AG09309 (cell line): ENCODE measurements around the gene ADAP1.
"Not testable (repeated sequence)": the region's sequence is repeated elsewhere in the genome, so short reads cannot be mapped to it uniquely, and the experiment has no call there.

ENCODE experiments used
- DNase-seq: peaks from one replicate; pipeline ENCODE4 v3.0.0-alpha.2; 2010; ENCODE audit warnings: low read depth
- H3K4me3 ChIP-seq: 2 replicates; pipeline ENCODE4 v1.5.1; 2011; ENCODE audit warnings: mild to moderate bottlenecking, low read depth, low read length, moderate library complexity; ENCODE audit not compliant: control insufficient read depth
- CTCF ChIP-seq: IDR thresholded peaks from 2 replicates; pipeline ENCODE4 v1.5.1; 2011; ENCODE audit warnings: mild to moderate bottlenecking, low read depth, low read length, inconsistent platforms; ENCODE audit not compliant: insufficient read depth, control insufficient read depth; ENCODE audit errors: missing control alignments

Gene ADAP1, protein sequence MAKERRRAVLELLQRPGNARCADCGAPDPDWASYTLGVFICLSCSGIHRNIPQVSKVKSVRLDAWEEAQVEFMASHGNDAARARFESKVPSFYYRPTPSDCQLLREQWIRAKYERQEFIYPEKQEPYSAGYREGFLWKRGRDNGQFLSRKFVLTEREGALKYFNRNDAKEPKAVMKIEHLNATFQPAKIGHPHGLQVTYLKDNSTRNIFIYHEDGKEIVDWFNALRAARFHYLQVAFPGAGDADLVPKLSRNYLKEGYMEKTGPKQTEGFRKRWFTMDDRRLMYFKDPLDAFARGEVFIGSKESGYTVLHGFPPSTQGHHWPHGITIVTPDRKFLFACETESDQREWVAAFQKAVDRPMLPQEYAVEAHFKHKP

GRCh38 chr7:954330-955238 is at the start of gene ADAP1:
Gene ADAP1, minus strand, starts transcription at chr7:954680. Its CDS starts 203 bp downstream, at chr7:954477.
- no peak for DNase-seq
- no peak for TF ChIP-seq CTCF
- H3K4me3 ChIP-seq, result no peak within 1 kb of the TSS; the same call in none of the 2 replicates

GRCh38 chr7:1002445-1002844 is 48.0 kb upstream of the ADAP1 start:
- not testable (repeated sequence) for DNase-seq, H3K4me3 ChIP-seq

GRCh38 chr7:1002026-1002425 is 47.5 kb upstream of the ADAP1 start:
- H3K4me3 ChIP-seq, DNase-seq: not testable (repeated sequence)

DNA sequence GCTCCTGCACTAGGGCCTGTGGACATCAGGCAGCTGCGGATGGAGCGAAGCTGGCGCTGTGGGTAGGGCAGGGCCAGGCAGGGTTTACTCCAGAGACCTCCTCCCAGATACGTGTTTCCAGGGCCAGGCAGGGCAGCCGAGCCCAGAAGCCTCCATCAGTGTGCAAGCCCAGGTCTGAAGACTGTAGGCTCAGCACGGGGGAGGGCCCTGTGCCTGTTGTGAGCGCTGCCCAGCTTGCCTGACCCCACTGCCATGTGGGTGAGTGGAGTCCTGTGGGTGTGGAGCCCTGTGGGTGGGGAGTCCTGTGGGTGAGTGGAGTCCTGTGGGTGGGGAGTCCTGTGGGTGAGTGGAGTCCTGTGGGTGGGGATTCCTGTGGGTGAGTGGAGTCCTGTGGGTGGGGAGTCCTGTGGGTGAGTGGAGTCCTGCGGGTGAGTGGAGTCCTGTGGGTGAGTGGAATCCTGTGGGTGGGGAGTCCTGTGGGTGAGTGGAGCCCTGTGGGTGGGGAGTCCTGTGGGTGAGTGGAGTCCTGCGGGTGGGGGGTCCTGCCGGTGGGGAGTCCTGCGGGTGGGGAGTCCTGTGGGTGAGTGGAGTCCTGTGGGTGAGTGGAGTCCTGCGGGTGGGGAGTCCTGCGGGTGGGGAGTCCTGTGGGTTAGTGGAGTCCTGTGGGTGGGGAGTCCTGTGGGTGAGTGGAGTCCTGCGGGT is 46.7 kb upstream of the ADAP1 start:
- not testable (repeated sequence) for H3K4me3 ChIP-seq, DNase-seq

GRCh38 chr7:999941-1000935 is 45.8 kb upstream of the ADAP1 start:
- no peak for DNase-seq
- no peak for TF ChIP-seq CTCF
- H3K4me3 ChIP-seq, result no peak overlapping the region

DNA sequence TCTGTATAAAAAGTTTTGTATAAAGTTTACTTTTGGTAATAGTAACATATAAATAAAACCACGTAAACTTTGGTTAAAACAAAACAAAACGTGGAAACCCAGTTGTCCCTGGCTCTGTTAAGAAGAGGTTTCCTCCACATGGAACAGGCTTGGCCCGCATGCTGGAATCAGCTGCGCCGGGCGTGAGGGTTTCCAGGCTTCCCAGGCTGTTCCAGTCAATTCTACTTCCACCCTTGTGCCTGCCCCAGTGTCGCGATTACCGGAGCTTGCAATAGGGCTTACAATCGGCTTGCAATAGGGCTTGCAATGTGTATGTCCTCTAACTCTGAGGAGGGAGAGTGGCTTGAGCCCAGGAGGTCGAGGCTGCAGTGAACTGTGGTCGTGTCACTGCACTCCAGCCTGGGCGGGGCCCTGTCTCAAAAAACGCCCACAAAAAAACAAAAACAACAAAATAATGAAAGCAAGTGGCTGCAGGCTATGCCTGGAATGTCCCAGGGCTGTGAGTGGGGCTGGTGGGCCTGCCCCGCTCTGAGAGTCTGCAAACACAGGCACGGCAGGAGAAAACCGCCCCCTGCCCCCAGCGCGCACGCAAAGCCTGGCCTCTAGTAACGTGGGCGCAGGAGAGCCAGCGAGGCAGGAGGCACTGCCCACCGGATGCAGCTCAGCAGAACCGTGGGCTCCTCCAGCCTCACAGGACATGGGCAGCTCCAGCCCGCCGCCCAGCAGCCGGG is 44.8 kb upstream of the ADAP1 start:
- TF ChIP-seq CTCF, result no peak
- no peak for DNase-seq
- H3K4me3 ChIP-seq, result no peak overlapping the region
